H9 (cell line): ENCODE results near the gene AFMID. TPM values are rescaled to one million over a fixed set of nuclear protein-coding genes. Genes with fewer than 3 reads are reported as not detected.

Experiments
- DNase-seq: peaks from one replicate; pipeline ENCODE4 v3.0.0-alpha.2; 2017
- H2AFZ ChIP-seq: one replicate; pipeline ENCODE4 v1.6.1; 2013; ENCODE audit warnings: mild to moderate bottlenecking, low read length, control low read depth, moderate library complexity
- H2AK5ac ChIP-seq: 2 replicates; pipeline ENCODE4 v1.6.1; 2013; ENCODE audit warnings: low read length, control low read depth, mixed read lengths; ENCODE audit not compliant: insufficient read length
- H2BK120ac ChIP-seq: one replicate; pipeline ENCODE4 v1.6.1; 2013; ENCODE audit warnings: low read depth, mild to moderate bottlenecking, low read length, control low read depth, inconsistent platforms; ENCODE audit not compliant: poor library complexity, severe bottlenecking
- H2BK12ac ChIP-seq: 2 replicates; pipeline ENCODE4 v1.6.1; 2013; ENCODE audit warnings: low read length, control low read depth, mixed read lengths, low read depth; ENCODE audit not compliant: insufficient read length
- H2BK15ac ChIP-seq: 2 replicates; pipeline ENCODE4 v1.6.1; 2013; ENCODE audit warnings: low read depth, low read length, control low read depth
- H2BK20ac ChIP-seq: one replicate; pipeline ENCODE4 v1.6.1; 2013; ENCODE audit warnings: low read depth, mild to moderate bottlenecking, low read length, control low read depth, inconsistent platforms; ENCODE audit not compliant: poor library complexity, severe bottlenecking
- H2BK5ac ChIP-seq: 2 replicates; pipeline ENCODE4 v1.6.1; 2013; ENCODE audit warnings: low read length, control low read depth, mixed read lengths; ENCODE audit not compliant: insufficient read length
- H3K14ac ChIP-seq: 2 replicates; pipeline ENCODE4 v1.6.1; 2013; ENCODE audit warnings: low read length, control low read depth; ENCODE audit not compliant: insufficient read depth
- H3K18ac ChIP-seq: 2 replicates; pipeline ENCODE4 v1.6.1; 2013; ENCODE audit warnings: low read depth, mild to moderate bottlenecking, mixed read lengths, low read length, control low read depth; ENCODE audit not compliant: insufficient read length
- H3K23ac ChIP-seq: 2 replicates; pipeline ENCODE4 v1.6.1; 2013; ENCODE audit warnings: low read length, control low read depth, mixed read lengths, low read depth; ENCODE audit not compliant: insufficient read length
- H3K23me2 ChIP-seq: 2 replicates; pipeline ENCODE4 v1.6.1; 2013; ENCODE audit warnings: low read depth, mild to moderate bottlenecking, mixed read lengths, low read length, control low read depth; ENCODE audit not compliant: insufficient read length, poor library complexity, severe bottlenecking
- H3K27ac ChIP-seq: 2 replicates; pipeline ENCODE4 v1.5.1; 2013; ENCODE audit warnings: low read length, control low read depth, mixed read lengths, low read depth; ENCODE audit not compliant: insufficient read length
- H3K27me3 ChIP-seq: 2 replicates; pipeline ENCODE4 v1.6.1; 2013; ENCODE audit warnings: low read length, control low read depth, inconsistent platforms; ENCODE audit not compliant: insufficient read depth
- H3K4ac ChIP-seq: 2 replicates; pipeline ENCODE4 v1.6.1; 2013; ENCODE audit warnings: low read depth, mild to moderate bottlenecking, control low read depth, inconsistent platforms, low read length, moderate library complexity
- H3K4me1 ChIP-seq: 2 replicates; pipeline ENCODE4 v1.6.1; 2013; ENCODE audit warnings: low read length, control low read depth, inconsistent platforms; ENCODE audit not compliant: insufficient read depth
- H3K4me2 ChIP-seq: 2 replicates; pipeline ENCODE4 v1.6.1; 2013; ENCODE audit warnings: low read length, control low read depth, mixed read lengths; ENCODE audit not compliant: insufficient read length, insufficient read depth
- H3K56ac ChIP-seq: 2 replicates; pipeline ENCODE4 v1.6.1; 2013; ENCODE audit warnings: low read depth, mild to moderate bottlenecking, mixed read lengths, low read length, control low read depth; ENCODE audit not compliant: insufficient read length
- H3K79me1 ChIP-seq: 2 replicates; pipeline ENCODE4 v1.6.1; 2013; ENCODE audit warnings: low read depth, mild to moderate bottlenecking, moderate library complexity, low read length, control low read depth, inconsistent platforms; ENCODE audit not compliant: insufficient read depth, poor library complexity, severe bottlenecking
- H3K79me2 ChIP-seq: 2 replicates; pipeline ENCODE4 v1.6.1; 2013; ENCODE audit warnings: low read length, control low read depth, inconsistent platforms; ENCODE audit not compliant: insufficient read depth
- H3K9ac ChIP-seq: 2 replicates; pipeline ENCODE4 v1.6.1; 2013; ENCODE audit warnings: low read length, control low read depth, mixed read lengths; ENCODE audit not compliant: insufficient read length; ENCODE audit errors: extremely low read depth
- H3K9me3 ChIP-seq: one replicate; pipeline ENCODE4 v1.6.1; 2013; ENCODE audit warnings: low read depth, low read length, inconsistent platforms; ENCODE audit not compliant: control insufficient read depth
- H3T11ph ChIP-seq: one replicate; pipeline ENCODE4 v1.6.1; 2013; ENCODE audit warnings: mild to moderate bottlenecking, low read length, control low read depth, inconsistent platforms
- H4K20me1 ChIP-seq: one replicate; pipeline ENCODE4 v1.6.1; 2013; ENCODE audit not compliant: control insufficient read depth, insufficient read length, insufficient read depth
- H4K5ac ChIP-seq: 2 replicates; pipeline ENCODE4 v1.6.1; 2013; ENCODE audit warnings: low read depth, mild to moderate bottlenecking, mixed read lengths, low read length, control low read depth; ENCODE audit not compliant: insufficient read length
- H4K8ac ChIP-seq: replicated peaks from 2 replicates; pipeline ENCODE4 v1.6.1; 2013; ENCODE audit warnings: low read length, control low read depth, mixed read lengths, low read depth; ENCODE audit not compliant: insufficient read length
- H4K91ac ChIP-seq: 2 replicates; pipeline ENCODE4 v1.6.1; 2013; ENCODE audit warnings: low read depth, mild to moderate bottlenecking, moderate library complexity, mixed read lengths, low read length, control low read depth; ENCODE audit not compliant: insufficient read length
- H3K27ac Mint-ChIP-seq, 3 experiments: 2 replicates in 2 of 3; 3 replicates in 1 of 3; pipeline ENCODE4 v1.8.0; 2020 to 2021; ENCODE audit warnings: mixed read lengths in 3 of 3, mild to moderate bottlenecking in 1 of 3, moderate library complexity in 1 of 3
- H3K27me3 Mint-ChIP-seq: 2 replicates; pipeline ENCODE4 v1.8.0; 2021; ENCODE audit warnings: low read depth, mild to moderate bottlenecking, moderate library complexity, mixed read lengths
- H3K36me3 Mint-ChIP-seq, 3 experiments: 2 replicates in 2 of 3; 3 replicates in 1 of 3; pipeline ENCODE4 v1.8.0; 2020 to 2021; ENCODE audit warnings: low read depth in 3 of 3, mixed read lengths in 3 of 3; ENCODE audit not compliant: insufficient read depth in 1 of 3
- H3K4me1 Mint-ChIP-seq, 2 experiments: 2 replicates each; pipeline ENCODE4 v1.8.0; 2020; ENCODE audit warnings: mixed read lengths in 2 of 2
- H3K4me3 Mint-ChIP-seq, 2 experiments: 2 replicates in 1 of 2; 3 replicates in 1 of 2; pipeline ENCODE4 v1.8.0; 2020 to 2021; ENCODE audit warnings: mild to moderate bottlenecking in 2 of 2, mixed read lengths in 2 of 2, moderate library complexity in 1 of 2
- H3K9me3 Mint-ChIP-seq, 2 experiments: 2 replicates in 1 of 2; 3 replicates in 1 of 2; pipeline ENCODE4 v1.8.0; 2020; ENCODE audit warnings: mild to moderate bottlenecking in 2 of 2, mixed read lengths in 2 of 2, moderate library complexity in 1 of 2
- WGBS: extraction: QIAGEN DNeasy Blood & Tissue Kit; methylation state at CpG from one replicate; pipeline ENCODE4 v1.1.7; 2013; ENCODE audit warnings: missing lambda C conversion rate, low lambda C conversion rate, mixed read lengths; ENCODE audit not compliant: insufficient read length; ENCODE audit errors: extremely low coverage; 5-methylcytosine and 5-hydroxymethylcytosine counted together
- total RNA-seq: library from RNA; stranded (reverse); gene quantifications from 2 replicates; pipeline ENCODE4 v1.2.1, GENCODE V29; 2021
- TF ChIP-seq, protein P1 (sequence below): fragments of 200-600 bp; sonication (generic); conservative IDR thresholded peaks from 3 replicates; pipeline ENCODE4 v1.8.0; 2021; ENCODE audit warnings: antibody characterized with exemption, mild to moderate bottlenecking

Gene AFMID
- total RNA-seq, 1 experiment from 2014 or later, result 64.1 TPM

- H3K18ac ChIP-seq, result no peak overlapping the region
- no peaks in the 10 kb centered on the region for H4K20me1 ChIP-seq
- no peak overlapping the region for H2BK20ac ChIP-seq
- H3K27me3 ChIP-seq, result no peaks in the 10 kb centered on the region
- H2AFZ ChIP-seq, result no peak overlapping the region
- H3K79me2 ChIP-seq, result peaks cover 7% of the 10 kb centered on the region; the same call in 1 of the 2 replicates
- no peak overlapping the region for H3K4me3 Mint-ChIP-seq
- whole genome bisulfite sequencing, result no CpG with 5 or more reads among the region's 10 CpGs
- DNase-seq, result no peak
- H3K9me3 ChIP-seq, result no peaks in the 10 kb centered on the region
- no peak overlapping the region for H2BK5ac ChIP-seq
- no peak overlapping the region for H3K23ac ChIP-seq
- TF ChIP-seq, protein P1, sequence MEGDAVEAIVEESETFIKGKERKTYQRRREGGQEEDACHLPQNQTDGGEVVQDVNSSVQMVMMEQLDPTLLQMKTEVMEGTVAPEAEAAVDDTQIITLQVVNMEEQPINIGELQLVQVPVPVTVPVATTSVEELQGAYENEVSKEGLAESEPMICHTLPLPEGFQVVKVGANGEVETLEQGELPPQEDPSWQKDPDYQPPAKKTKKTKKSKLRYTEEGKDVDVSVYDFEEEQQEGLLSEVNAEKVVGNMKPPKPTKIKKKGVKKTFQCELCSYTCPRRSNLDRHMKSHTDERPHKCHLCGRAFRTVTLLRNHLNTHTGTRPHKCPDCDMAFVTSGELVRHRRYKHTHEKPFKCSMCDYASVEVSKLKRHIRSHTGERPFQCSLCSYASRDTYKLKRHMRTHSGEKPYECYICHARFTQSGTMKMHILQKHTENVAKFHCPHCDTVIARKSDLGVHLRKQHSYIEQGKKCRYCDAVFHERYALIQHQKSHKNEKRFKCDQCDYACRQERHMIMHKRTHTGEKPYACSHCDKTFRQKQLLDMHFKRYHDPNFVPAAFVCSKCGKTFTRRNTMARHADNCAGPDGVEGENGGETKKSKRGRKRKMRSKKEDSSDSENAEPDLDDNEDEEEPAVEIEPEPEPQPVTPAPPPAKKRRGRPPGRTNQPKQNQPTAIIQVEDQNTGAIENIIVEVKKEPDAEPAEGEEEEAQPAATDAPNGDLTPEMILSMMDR, result no peak
- H4K91ac ChIP-seq, result no peak overlapping the region
- peaks cover 8% of the 10 kb centered on the region for H3K23me2 ChIP-seq
- H4K5ac ChIP-seq, result no peak overlapping the region
- H3K4me1 Mint-ChIP-seq, result no peaks in the 10 kb centered on the region; a peak in 1 of 4 replicates
- H2AK5ac ChIP-seq, result no peak overlapping the region
- H3K36me3 Mint-ChIP-seq, result peaks cover 3 to 17% (median 5%) of the 10 kb centered on the region in 3 experiments; a peak in 5 of 7 replicates
- H3K14ac ChIP-seq, result no peak overlapping the region
- H3K79me1 ChIP-seq, result no peaks in the 10 kb centered on the region
- no peak overlapping the region for H3T11ph ChIP-seq
- H3K9me3 Mint-ChIP-seq, result peaks cover 0 to 2% of the 10 kb centered on the region in 2 experiments; a peak in 1 of 5 replicates
- H3K4me1 ChIP-seq, result no peaks in the 10 kb centered on the region
- no peak overlapping the region for H3K56ac ChIP-seq
- no peak overlapping the region for H3K27ac ChIP-seq
- no peak overlapping the region for H2BK120ac ChIP-seq
- H4K8ac ChIP-seq, result no peak overlapping the region
- no peak overlapping the region for H3K4ac ChIP-seq
- H2BK15ac ChIP-seq, result no peak overlapping the region
- no peak overlapping the region for H3K4me2 ChIP-seq
- H3K9ac ChIP-seq, result no peak overlapping the region
- peak overlapping the region in 2 of 3 experiments; percentile 63 to 78; a peak in 2 of 7 replicates for H3K27ac Mint-ChIP-seq
- H3K27me3 Mint-ChIP-seq, result peaks cover 13% of the 10 kb centered on the region
- H2BK12ac ChIP-seq, result no peak overlapping the region
Measured at GRCh38 chr17:78210111-78210510, 22.9 kb downstream of the AFMID start.
